ENCODE data around the gene STX7. TPM values are rescaled to one million over a fixed set of nuclear protein-coding genes. Genes with fewer than 3 reads are reported as not detected.

The STX7 gene
- total RNA-seq, 6 donors from 2014 or later, result 23.2 to 86.6 (median 44.8) TPM

- Histone ChIP-seq H3K36me3 (no peaks in the 10 kb centered on the region), H3K9me3 (no peaks in the 10 kb centered on the region), H3K27ac (no peak overlapping the region), H3K4me3 (no peak overlapping the region), H3K27me3 (no peaks in the 10 kb centered on the region), H3K4me1 (peaks cover 0 to 19% (median 6%) of the 10 kb centered on the region in 4 donors)
- DNase-seq (no peak), ATAC-seq (ENCODE audit: low FRiP score in 2 of 2) (no peak)
- TF ChIP-seq EP300 (IDR thresholded peaks at IDR 0.05) (no peak), POLR2A (IDR thresholded peaks at IDR 0.05) (no peak), POLR2AphosphoS5 (IDR thresholded peaks at IDR 0.05) (no peak), CTCF (IDR thresholded peaks at IDR 0.05) (no peak)
These were observed 31.7 kb downstream of the STX7 start for GRCh38 chr6:132481189-132481588.

- Histone ChIP-seq H3K9me3 (no peaks in the 10 kb centered on the region), H3K4me1 (peaks cover 0 to 14% (median 6%) of the 10 kb centered on the region in 4 donors), H3K27me3 (no peaks in the 10 kb centered on the region), H3K27ac (no peak overlapping the region), H3K36me3 (peaks cover 0 to 4% (median 0%) of the 10 kb centered on the region in 4 donors), H3K4me3 (no peak overlapping the region)
- WGBS, 2 donors, result 88 to 94% methylated on average over 2 of the region's 2 CpGs
- DNase-seq (no peak), ATAC-seq (ENCODE audit: low FRiP score in 2 of 2) (no peak)
- TF ChIP-seq POLR2AphosphoS5 (IDR thresholded peaks at IDR 0.05) (no peak), POLR2A (IDR thresholded peaks at IDR 0.05) (no peak)
These were observed 33.8 kb downstream of the STX7 start for GRCh38 chr6:132479131-132479530.

- no peaks in the 10 kb centered on the region for H3K27me3 ChIP-seq
- 93 to 94% methylated on average over 5 of the region's 5 CpGs for WGBS, 2 donors
- peaks cover 0 to 9% (median 6%) of the 10 kb centered on the region in 4 donors for H3K4me1 ChIP-seq
- DNase-seq, result no peak
- no peaks in the 10 kb centered on the region for H3K9me3 ChIP-seq
- H3K4me3 ChIP-seq, result no peak overlapping the region
- H3K27ac ChIP-seq, result no peak overlapping the region
- ATAC-seq (ENCODE audit: low FRiP score in 2 of 2), result no peak
- H3K36me3 ChIP-seq, result peaks cover 0 to 4% (median 0%) of the 10 kb centered on the region in 4 donors
- TF ChIP-seq POLR2A (IDR thresholded peaks at IDR 0.05), result no peak
- no peak for TF ChIP-seq POLR2AphosphoS5 (IDR thresholded peaks at IDR 0.05)
- no peak for TF ChIP-seq CTCF (IDR thresholded peaks at IDR 0.05)
- TF ChIP-seq EP300 (IDR thresholded peaks at IDR 0.05), result no peak
These were observed 34.2 kb downstream of the STX7 start for GRCh38 chr6:132478674-132479073.

- TF ChIP-seq CTCF (IDR thresholded peaks at IDR 0.05) (no peak), EP300 (IDR thresholded peaks at IDR 0.05) (no peak), POLR2A (IDR thresholded peaks at IDR 0.05) (no peak), POLR2AphosphoS5 (IDR thresholded peaks at IDR 0.05) (no peak)
- Histone ChIP-seq H3K36me3 (peaks cover 0 to 4% (median 0%) of the 10 kb centered on the region in 4 donors), H3K4me1 (peaks cover 0 to 9% (median 6%) of the 10 kb centered on the region in 4 donors), H3K27me3 (no peaks in the 10 kb centered on the region), H3K27ac (no peak overlapping the region), H3K4me3 (no peak overlapping the region), H3K9me3 (no peaks in the 10 kb centered on the region)
- 73 to 97% methylated on average over 2 of the region's 2 CpGs for WGBS, 2 donors
- ATAC-seq (ENCODE audit: low FRiP score in 2 of 2) (no peak), DNase-seq (no peak)
These were observed 34.6 kb downstream of the STX7 start for GRCh38 chr6:132478266-132478665.

GRCh38 chr6:132476688-132477087 is 36.2 kb downstream of the STX7 start:
- H3K4me1 ChIP-seq, result peaks cover 0 to 6% (median 5%) of the 10 kb centered on the region in 4 donors
- H3K9me3 ChIP-seq, result no peaks in the 10 kb centered on the region
- peaks cover 0 to 14% (median 1%) of the 10 kb centered on the region in 4 donors for H3K36me3 ChIP-seq
- no peak for TF ChIP-seq POLR2A (IDR thresholded peaks at IDR 0.05)
- TF ChIP-seq EP300 (IDR thresholded peaks at IDR 0.05), result no peak
- no peak for TF ChIP-seq POLR2AphosphoS5 (IDR thresholded peaks at IDR 0.05)
- TF ChIP-seq CTCF (IDR thresholded peaks at IDR 0.05), result no peak
- WGBS, 2 donors, result 78 to 84% methylated on average over 4 of the region's 4 CpGs
- H3K27ac ChIP-seq, result no peak overlapping the region
- H3K27me3 ChIP-seq, result no peaks in the 10 kb centered on the region
- DNase-seq, result no peak
- no peak overlapping the region for H3K4me3 ChIP-seq
- ATAC-seq (ENCODE audit: low FRiP score in 2 of 2), result no peak
